SU-DHL-6 (cell line): ENCODE measurements around the gene PPIL4.
A peak's percentile ranks its signal among the peaks of the same experiment; 100 is the strongest.

Experiments used
- H2AFZ ChIP-seq: fragments of 200-600 bp; sonication (generic); 2 replicates; pipeline ENCODE4 v1.6.1; 2014; ENCODE audit warnings: low read depth, mild to moderate bottlenecking, moderate library complexity, mixed read lengths, antibody characterized with exemption, low read length; ENCODE audit not compliant: severe bottlenecking
- H3F3A ChIP-seq: fragments of 200-600 bp; shearing (Covaris generic); 2 replicates; pipeline ENCODE4 v1.6.0; 2016; ENCODE audit warnings: antibody characterized with exemption, mild to moderate bottlenecking; ENCODE audit not compliant: insufficient read depth
- H3K27ac ChIP-seq: fragments of 200-600 bp; sonication (generic); 2 replicates; pipeline ENCODE4 v1.5.1; 2016; ENCODE audit warnings: low read depth, mild to moderate bottlenecking, low read length, moderate library complexity, mixed read lengths
- H3K27me3 ChIP-seq: fragments of 200-600 bp; sonication (generic), shearing (Covaris generic); 2 replicates; pipeline ENCODE4 v1.6.0; 2014; ENCODE audit warnings: mild to moderate bottlenecking, low read length
- H3K36me3 ChIP-seq: fragments of 200-600 bp; sonication (generic); 2 replicates; pipeline ENCODE4 v1.6.1; 2014; ENCODE audit warnings: mild to moderate bottlenecking, low read length, mixed read lengths
- H3K4me2 ChIP-seq: fragments of 300-600, 200-600 bp; shearing (Covaris generic), sonication (generic); 2 replicates; pipeline ENCODE4 v1.6.0; 2014; ENCODE audit warnings: low read length, low read depth, mild to moderate bottlenecking; ENCODE audit not compliant: poor library complexity, severe bottlenecking
- H3K4me3 ChIP-seq: fragments of 200-600 bp; sonication (generic); 2 replicates; pipeline ENCODE4 v1.5.1; 2014; ENCODE audit warnings: antibody characterized with exemption, low read length, mild to moderate bottlenecking, mixed read lengths; ENCODE audit not compliant: insufficient read depth, poor library complexity, severe bottlenecking
- H3K79me2 ChIP-seq: fragments of 200-600 bp; sonication (generic); 2 replicates; pipeline ENCODE4 v1.6.1; 2014; ENCODE audit warnings: mild to moderate bottlenecking, low read length, moderate library complexity; ENCODE audit not compliant: insufficient read depth
- H3K9ac ChIP-seq: fragments of 200-600 bp; sonication (generic); 2 replicates; pipeline ENCODE4 v1.7.0; 2014; ENCODE audit warnings: mild to moderate bottlenecking, low read length
- H3K9me2 ChIP-seq: fragments of 200-600 bp; sonication (generic); replicated peaks from 2 replicates; pipeline ENCODE4 v1.6.1; 2014; ENCODE audit warnings: low read length; ENCODE audit not compliant: insufficient read depth
- H3K9me3 ChIP-seq: fragments of 200-600 bp; sonication (generic); 2 replicates; pipeline ENCODE4 v1.6.1; 2014; ENCODE audit warnings: low read length, mixed read lengths; ENCODE audit not compliant: insufficient read depth
- H4K20me1 ChIP-seq: fragments of 200-600 bp; sonication (generic); 2 replicates; pipeline ENCODE4 v1.6.1; 2014; ENCODE audit warnings: low read depth, mild to moderate bottlenecking, antibody characterized with exemption, low read length, moderate library complexity, mixed read lengths
- CTCF ChIP-seq: fragments of 200-600 bp; sonication (generic); IDR thresholded peaks from one replicate; pipeline ENCODE4 v1.5.1; 2017; ENCODE audit warnings: antibody characterized with exemption, mild to moderate bottlenecking, low read length, moderate library complexity; ENCODE audit not compliant: insufficient read depth, poor library complexity, severe bottlenecking
- EZH2phosphoT487 ChIP-seq: fragments of 200-600 bp; sonication (generic), shearing (Covaris generic); conservative IDR thresholded peaks from 2 replicates; pipeline ENCODE4 v1.6.1; 2018; ENCODE audit warnings: mild to moderate bottlenecking, antibody characterized with exemption, low read length, moderate library complexity, mixed read lengths

Gene PPIL4

GRCh38 chr6:149567945-149568585, 22.2 kb upstream of the PPIL4 start:
- Histone ChIP-seq H4K20me1 (no peaks in the 10 kb centered on the region), H3K9ac (peak overlapping the region; percentile 12; the same call in 1 of the 2 replicates), H3K79me2 (peaks cover 38% of the 10 kb centered on the region), H3K27ac (peak overlapping the region; percentile 23; the same call in 1 of the 2 replicates), H3K4me2 (peak overlapping the region; percentile 83), H3K4me3 (peak overlapping the region; percentile 99), H3F3A (peaks cover 17% of the 10 kb centered on the region), H3K27me3 (no peaks in the 10 kb centered on the region), H2AFZ (no peak overlapping the region), H3K9me2 (no peaks in the 10 kb centered on the region), H3K36me3 (no peaks in the 10 kb centered on the region), H3K9me3 (no peaks in the 10 kb centered on the region)
- no peak for TF ChIP-seq EZH2phosphoT487
- no peak for TF ChIP-seq CTCF

- H3K9ac ChIP-seq, result peak overlapping the region; percentile 90
- peaks cover 17% of the 10 kb centered on the region for H3F3A ChIP-seq
- H2AFZ ChIP-seq, result peak overlapping the region; percentile 98
- peak overlapping the region; percentile 67 for H3K27ac ChIP-seq
- no peaks in the 10 kb centered on the region for H4K20me1 ChIP-seq
- TF ChIP-seq CTCF (no peak), EZH2phosphoT487 (no peak)
- peak overlapping the region; percentile 83 for H3K4me2 ChIP-seq
- H3K79me2 ChIP-seq, result peaks cover 33% of the 10 kb centered on the region
- H3K4me3 ChIP-seq, result peak overlapping the region; percentile 99
- no peaks in the 10 kb centered on the region for H3K9me3 ChIP-seq
- no peaks in the 10 kb centered on the region for H3K27me3 ChIP-seq
- H3K36me3 ChIP-seq, result no peaks in the 10 kb centered on the region
- H3K9me2 ChIP-seq, result no peaks in the 10 kb centered on the region
Measured at GRCh38 chr6:149567194-149567586, 21.3 kb upstream of the PPIL4 start.

- H3K9ac ChIP-seq, result peak overlapping the region; percentile 90
- H3K27ac ChIP-seq, result peak overlapping the region; percentile 67
- peak overlapping the region; percentile 98 for H2AFZ ChIP-seq
- peaks cover 33% of the 10 kb centered on the region for H3K79me2 ChIP-seq
- no peaks in the 10 kb centered on the region for H3K27me3 ChIP-seq
- H3K36me3 ChIP-seq, result no peaks in the 10 kb centered on the region
- no peaks in the 10 kb centered on the region for H3K9me2 ChIP-seq
- no peaks in the 10 kb centered on the region for H3K9me3 ChIP-seq
- peak overlapping the region; percentile 83 for H3K4me2 ChIP-seq
- peaks cover 17% of the 10 kb centered on the region for H3F3A ChIP-seq
- H3K4me3 ChIP-seq, result peak overlapping the region; percentile 99
- no peak for TF ChIP-seq CTCF
- TF ChIP-seq EZH2phosphoT487, result no peak
- H4K20me1 ChIP-seq, result no peaks in the 10 kb centered on the region
Measured at GRCh38 chr6:149566410-149567193, 20.8 kb upstream of the PPIL4 start.
